ENCODE data around the gene DENND2D.
"Not testable (repeated sequence)": the region's sequence is repeated elsewhere in the genome, so short reads cannot be mapped to it uniquely, and the experiment has no call there.

The DENND2D gene

DNA sequence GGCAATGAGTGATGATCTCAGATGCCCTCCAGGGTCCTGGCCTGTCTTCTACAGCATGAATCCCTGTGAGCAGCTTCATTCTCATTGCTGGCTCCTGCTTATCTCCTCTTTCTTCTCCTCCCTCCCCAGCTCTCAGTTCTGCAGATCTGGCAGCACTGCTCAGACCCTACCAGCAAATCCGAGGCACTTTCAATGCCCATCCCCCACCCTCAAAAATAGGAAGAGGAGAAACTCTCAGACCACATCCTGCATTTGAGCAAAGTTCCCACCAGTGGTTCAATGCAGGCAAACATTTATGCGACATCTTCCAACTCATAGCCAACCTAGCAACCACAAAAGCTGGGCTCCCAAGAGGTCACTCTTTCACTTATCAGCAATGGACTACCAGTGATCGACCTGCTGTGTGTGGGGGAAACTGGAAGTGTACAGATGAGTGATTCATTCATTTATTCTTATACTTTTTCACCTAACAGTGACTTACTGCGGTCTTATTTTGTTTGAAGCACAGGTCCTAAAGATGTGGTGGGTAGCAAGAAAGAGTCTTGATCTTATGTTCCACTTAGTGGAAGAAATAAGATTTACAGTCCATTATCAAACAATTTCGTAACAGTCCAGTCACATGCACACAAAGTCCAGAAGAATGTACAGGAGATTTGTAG, 21.3 kb upstream of the DENND2D start:
- DNase-seq (ENCODE audit: low read depth): peak; percentile 68

DNA sequence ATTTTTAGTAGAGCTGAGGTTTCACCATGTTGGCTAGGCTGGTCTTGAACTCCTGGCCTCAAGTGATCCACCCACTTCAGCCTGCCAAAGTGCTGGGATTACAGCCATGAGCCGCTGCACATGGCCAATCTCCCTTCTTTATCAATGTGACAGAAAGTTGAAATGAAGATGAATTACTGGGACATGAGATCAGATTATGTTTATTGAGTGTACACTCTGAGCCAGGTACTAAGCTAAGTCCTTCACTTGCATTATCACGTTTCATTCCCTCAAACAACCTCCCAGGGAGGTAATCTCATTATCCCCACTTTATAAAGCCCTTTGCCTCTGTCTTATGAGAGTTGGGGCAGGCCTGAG, 20.8 kb upstream of the DENND2D start:
- no peak for DNase-seq (ENCODE audit: low read depth)

- no peak for DNase-seq (ENCODE audit: low read depth)
Observed at GRCh38 chr1:111220302-111220890, 19.9 kb upstream of the DENND2D start.

- DNase-seq (ENCODE audit: low read depth): no peak
Observed at GRCh38 chr1:111219557-111220286, 19.3 kb upstream of the DENND2D start.

DNA sequence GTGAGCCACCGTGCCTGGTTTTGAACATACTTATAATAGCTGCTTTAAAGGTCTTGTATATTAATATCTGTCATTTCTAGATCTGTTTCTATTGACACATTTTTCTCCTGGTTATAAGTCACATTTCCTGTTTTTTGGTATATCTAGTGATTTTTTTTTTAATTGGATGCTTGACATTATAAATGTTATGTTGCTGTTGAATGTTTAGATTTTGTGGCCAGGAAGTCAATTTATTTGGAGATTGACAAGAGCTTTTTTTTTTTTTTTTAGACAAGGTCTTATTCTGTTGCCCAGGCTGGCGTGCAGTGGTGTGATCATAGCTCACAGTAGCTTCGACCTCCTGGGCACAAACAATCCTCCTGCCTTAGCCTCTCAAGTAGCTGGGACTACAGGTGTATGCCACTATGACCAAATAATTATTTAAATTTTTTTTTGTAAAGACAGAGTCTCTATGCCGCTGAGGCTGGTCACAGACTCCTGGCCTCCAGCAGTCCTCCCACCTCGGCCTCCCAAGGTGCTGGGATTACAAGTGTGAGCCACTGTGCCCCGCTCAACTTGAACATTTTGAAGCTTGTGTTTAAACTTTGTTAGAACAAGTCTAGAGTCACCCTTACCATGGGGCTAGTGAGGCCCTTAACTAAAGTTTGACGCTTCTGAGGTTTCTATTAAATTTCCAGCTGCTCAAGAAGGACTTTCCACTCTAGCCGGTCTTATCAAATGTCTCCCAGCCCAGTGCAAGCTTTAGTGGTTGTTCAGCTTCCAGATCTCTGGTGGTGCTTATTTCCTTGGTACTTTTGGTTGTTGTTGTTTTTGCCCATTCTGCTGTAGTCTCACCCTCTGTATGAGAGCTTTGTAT, 18.5 kb upstream of the DENND2D start:
- no peak for DNase-seq (ENCODE audit: low read depth)

GRCh38 chr1:111217183-111217910, 16.9 kb upstream of the DENND2D start:
- DNase-seq (ENCODE audit: low read depth): no peak

- DNase-seq (ENCODE audit: low read depth): no peak
Observed at GRCh38 chr1:111216751-111217150, 16.3 kb upstream of the DENND2D start.

DNA sequence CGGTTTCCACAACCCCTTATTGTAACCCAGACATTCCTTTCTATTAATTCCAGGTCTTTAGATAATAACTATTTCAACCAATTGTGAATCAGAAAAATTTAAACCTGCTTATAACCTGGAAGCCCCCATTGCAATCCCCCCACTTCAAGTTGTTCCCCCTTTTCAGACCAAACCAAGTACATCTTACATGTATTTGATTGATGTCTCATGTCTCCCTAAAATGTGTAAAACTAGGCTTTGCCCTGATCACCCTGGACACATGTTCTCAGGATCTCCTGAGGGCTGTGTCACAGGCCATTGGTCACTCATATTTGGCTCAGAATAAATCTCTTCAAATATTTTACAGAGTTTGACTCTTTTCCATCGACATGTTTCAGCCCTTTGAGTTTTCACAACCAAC, 14.8 kb upstream of the DENND2D start:
- DNase-seq (ENCODE audit: low read depth): not testable (repeated sequence)

- DNase-seq (ENCODE audit: low read depth): no peak
Observed at GRCh38 chr1:111214884-111215283, 14.4 kb upstream of the DENND2D start.

DNA sequence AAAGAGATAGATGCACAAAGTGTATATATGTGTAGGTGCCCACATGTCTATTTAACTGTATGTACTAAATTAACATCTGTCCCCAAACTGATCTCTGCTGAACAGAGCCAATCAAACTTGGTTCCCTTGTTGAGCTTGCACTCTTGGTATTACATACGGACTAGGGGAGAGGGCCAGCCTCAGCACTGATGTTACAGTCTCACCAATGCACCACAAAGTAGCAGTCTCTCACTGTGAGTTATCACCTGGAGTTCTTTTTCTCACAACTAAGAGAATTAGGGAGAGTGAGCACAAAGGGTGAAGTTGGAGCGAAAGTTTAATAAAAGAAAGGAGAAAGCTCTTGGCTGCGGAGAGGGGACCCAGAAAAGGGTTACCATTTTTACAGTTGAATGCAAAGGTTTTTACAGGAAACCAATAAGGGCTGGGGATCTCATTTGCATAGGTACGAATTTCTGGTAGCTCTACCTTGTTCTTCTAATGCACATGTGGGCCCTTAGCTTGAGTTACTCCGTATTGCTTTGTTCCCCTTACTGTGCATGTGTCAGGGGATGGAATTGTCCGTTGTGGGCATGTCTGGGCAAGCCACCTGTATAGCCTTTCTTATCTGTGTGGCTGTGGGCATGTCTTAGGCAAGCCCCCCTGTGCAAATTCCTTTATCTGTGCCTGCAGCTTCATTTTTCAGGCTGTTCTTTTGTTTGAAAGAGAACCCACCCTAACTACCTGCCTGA, 13.8 kb upstream of the DENND2D start:
- DNase-seq (ENCODE audit: low read depth): no peak

DNA sequence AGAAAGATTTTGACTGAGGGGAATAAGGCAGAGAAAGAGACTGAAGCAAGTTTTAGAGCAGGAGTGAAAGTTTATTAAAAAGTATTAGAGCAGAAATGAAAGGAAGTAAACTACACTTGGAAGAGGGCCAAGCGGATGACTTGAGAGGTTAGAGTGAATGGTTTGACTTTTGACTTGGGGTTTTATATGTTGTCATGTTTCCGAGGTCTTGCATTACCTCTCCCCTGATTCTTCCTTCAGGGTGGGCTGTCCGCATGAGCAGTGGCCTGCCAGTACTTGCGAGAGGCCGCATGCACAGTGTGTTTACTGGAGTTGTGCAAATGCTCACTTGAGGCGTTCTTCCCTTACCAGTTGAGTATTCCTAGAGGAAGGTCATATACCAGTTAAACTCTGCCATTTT, 13.0 kb upstream of the DENND2D start:
- DNase-seq (ENCODE audit: low read depth): no peak

GRCh38 chr1:111212634-111213335, 12.3 kb upstream of the DENND2D start:
- no peak for DNase-seq (ENCODE audit: low read depth)

GRCh38 chr1:111211921-111212320, 11.5 kb upstream of the DENND2D start:
- DNase-seq (ENCODE audit: low read depth): no peak

DNA sequence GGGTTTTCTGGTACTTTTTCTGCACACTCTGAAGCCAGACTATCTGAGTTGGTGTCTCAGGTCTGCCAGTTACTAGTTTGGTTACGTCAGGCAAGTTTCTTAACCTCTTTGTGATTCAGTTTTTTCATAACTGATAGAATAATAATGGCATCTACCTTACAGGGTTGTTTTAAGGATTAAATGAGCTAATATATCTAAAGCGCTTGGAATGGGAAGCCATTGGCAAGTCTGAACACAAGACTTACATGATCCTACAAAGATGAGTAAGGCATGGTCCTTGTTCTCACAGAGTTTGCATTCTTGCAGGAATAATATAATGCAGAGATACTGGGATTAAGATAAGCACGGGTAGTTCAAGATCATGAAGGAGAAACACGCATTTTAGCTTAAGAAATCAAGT, 9.2 kb upstream of the DENND2D start:
- no peak for DNase-seq (ENCODE audit: low read depth)

GRCh38 chr1:111208921-111209320, 8.5 kb upstream of the DENND2D start:
- DNase-seq (ENCODE audit: low read depth): no peak

DNA sequence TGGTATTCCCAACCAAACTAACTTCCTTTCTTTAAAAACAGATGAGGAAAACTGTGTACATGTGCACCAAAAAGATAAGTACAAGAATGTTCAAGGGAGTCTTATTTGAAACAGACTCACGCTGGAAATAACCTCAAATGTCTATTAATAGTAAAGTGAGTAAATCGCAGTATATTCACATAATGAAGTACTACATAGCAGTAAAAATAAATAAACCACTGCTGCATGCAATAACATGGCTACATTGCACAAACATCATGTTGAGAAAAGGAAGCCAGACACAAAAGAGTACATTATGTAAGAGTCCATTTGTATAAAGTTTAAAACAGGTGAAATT, 5.2 kb upstream of the DENND2D start:
- no peak for DNase-seq (ENCODE audit: low read depth)

GRCh38 chr1:111204983-111205713, 4.7 kb upstream of the DENND2D start:
- no peak for DNase-seq (ENCODE audit: low read depth)

GRCh38 chr1:111204201-111204982, 3.9 kb upstream of the DENND2D start:
- DNase-seq (ENCODE audit: low read depth): no peak

- peak; percentile 92 for DNase-seq (ENCODE audit: low read depth)
Observed at GRCh38 chr1:111203681-111204200, 3.3 kb upstream of the DENND2D start.

Measured in CMK (cell line).